ENCODE measurements around the gene RXFP4. TPM values are rescaled to one million over a fixed set of nuclear protein-coding genes. Genes with fewer than 3 reads are reported as not detected.
A peak's percentile ranks its signal among the peaks of the same experiment; 100 is the strongest.

Gene RXFP4
- total RNA-seq, 4 donors from 2014 or later: not detected

- WGBS, 2 donors: 82 to 88% methylated on average over 9 of the region's 9 CpGs
- DNase-seq (ENCODE audit: low spot score in 2 of 2): no peak
- H3K4me3 ChIP-seq (ENCODE audit: low read depth, poor library complexity, severe bottlenecking): no peak overlapping the region
- intact Hi-C loops (cut with DNase I; ENCODE audit: low total_unique reads): no loop called here
- no peak for TF ChIP-seq CTCF (IDR thresholded peaks at IDR 0.05)
- TF ChIP-seq POLR2A (IDR thresholded peaks at IDR 0.05): no peak
Measured at GRCh38 chr1:155971910-155972809, 30.7 kb downstream of the RXFP4 start.

DNA sequence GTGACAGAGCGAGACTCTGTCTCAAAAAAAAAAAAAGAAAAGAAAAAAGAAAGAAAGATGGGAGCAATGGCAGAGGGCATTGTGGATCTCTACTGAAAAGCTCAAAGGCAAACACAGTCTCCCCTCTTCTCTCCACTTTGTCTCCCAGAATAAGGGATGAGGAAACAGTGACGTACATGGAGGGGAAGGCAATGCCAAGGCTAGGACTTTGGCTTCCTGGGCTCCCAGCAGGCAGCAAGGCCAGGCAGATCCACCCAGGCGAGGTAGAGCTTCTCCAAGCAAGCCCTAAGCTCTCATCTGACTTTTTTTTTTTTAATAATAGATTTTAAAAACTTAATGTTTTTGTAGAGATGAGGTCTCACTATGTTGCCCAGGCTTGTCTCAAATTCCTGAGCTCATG, 32.3 kb downstream of the RXFP4 start:
- WGBS, 2 donors: 79 to 81% methylated on average over 3 of the region's 3 CpGs
- intact Hi-C loops (cut with DNase I; ENCODE audit: low total_unique reads): no loop called here
- H3K4me3 ChIP-seq (ENCODE audit: low read depth, poor library complexity, severe bottlenecking): no peak overlapping the region
- TF ChIP-seq CTCF (IDR thresholded peaks at IDR 0.05) (no peak), POLR2A (IDR thresholded peaks at IDR 0.05) (no peak)
- DNase-seq (ENCODE audit: low spot score in 2 of 2): no peak

GRCh38 chr1:155974208-155975115, 33.0 kb downstream of the RXFP4 start:
- no peak for DNase-seq (ENCODE audit: low spot score in 2 of 2)
- WGBS, 2 donors: 55% methylated on average over 13 of the region's 13 CpGs
- no peak for TF ChIP-seq CTCF (IDR thresholded peaks at IDR 0.05)
- no peak for TF ChIP-seq POLR2A (IDR thresholded peaks at IDR 0.05)
- intact Hi-C loops (cut with DNase I; ENCODE audit: low total_unique reads): no loop called here
- no peak overlapping the region for H3K4me3 ChIP-seq (ENCODE audit: low read depth, poor library complexity, severe bottlenecking)

DNA sequence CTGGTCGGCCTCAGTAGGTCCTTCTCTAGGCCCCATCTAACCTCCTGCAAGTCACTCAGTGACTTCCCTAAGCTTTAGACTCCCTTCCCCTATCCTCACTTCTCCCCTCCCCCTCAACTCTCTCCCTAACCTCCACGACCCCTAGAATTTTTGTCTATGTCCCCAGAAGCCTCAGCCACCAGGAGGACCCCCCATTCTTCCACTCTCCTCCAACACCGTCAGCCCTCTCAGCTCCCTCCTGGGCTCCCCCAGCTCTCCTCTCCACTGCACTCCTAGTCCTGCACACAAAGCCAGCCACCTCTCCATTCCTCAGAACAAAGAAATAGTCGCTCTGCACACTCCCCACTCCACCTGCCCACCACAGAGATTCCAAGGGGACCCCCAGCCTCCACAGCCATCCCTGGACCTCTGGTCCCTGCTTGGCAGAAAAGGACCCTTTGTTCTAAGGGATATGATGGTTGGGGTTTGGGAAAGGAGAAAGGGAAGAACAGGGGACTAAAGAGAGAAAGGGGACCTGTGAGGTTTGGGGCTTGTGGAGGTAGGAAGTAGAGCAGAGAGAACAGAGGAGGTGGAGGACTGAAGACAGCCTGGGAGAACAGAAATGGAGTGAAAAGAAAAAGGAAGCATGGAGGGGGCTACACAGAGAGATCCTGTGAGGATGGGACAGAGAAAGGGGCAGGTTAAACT, 34.1 kb downstream of the RXFP4 start:
- H3K4me3 ChIP-seq (ENCODE audit: low read depth, poor library complexity, severe bottlenecking): no peak overlapping the region
- DNase-seq (ENCODE audit: low spot score in 2 of 2): no peak
- no peak for TF ChIP-seq CTCF (IDR thresholded peaks at IDR 0.05)
- no peak for TF ChIP-seq POLR2A (IDR thresholded peaks at IDR 0.05)
- intact Hi-C loops (cut with DNase I; ENCODE audit: low total_unique reads): no loop called here
- 36 to 42% methylated on average over 4 of the region's 4 CpGs for WGBS, 2 donors

GRCh38 chr1:155976062-155976912, 34.8 kb downstream of the RXFP4 start:
- peak; percentile 68 to 94 for DNase-seq (ENCODE audit: low spot score in 2 of 2)
- WGBS, 2 donors: 21 to 24% methylated on average over 14 of the region's 14 CpGs
- intact Hi-C loops (cut with DNase I; ENCODE audit: low total_unique reads): no loop called here

More at GRCh38 chr1:155976062-155976912, 34.8 kb downstream of the RXFP4 start:
- H3K4me3 ChIP-seq (ENCODE audit: low read depth, poor library complexity, severe bottlenecking): peak overlapping the region; percentile 7
- TF ChIP-seq POLR2A (IDR thresholded peaks at IDR 0.05): no peak
- TF ChIP-seq CTCF (IDR thresholded peaks at IDR 0.05): no peak

Data from lower leg skin (tissue), 4 donors.